Hindlimb muscle (tissue), 1 donor: ENCODE data around the gene MDM2. TPM values are rescaled to one million over a fixed set of nuclear protein-coding genes. Genes with fewer than 3 reads are reported as not detected.
A peak's percentile ranks its signal among the peaks of the same experiment; 100 is the strongest.

Source experiments
- DNase-seq: peaks from one replicate; pipeline ENCODE4 v3.0.0-alpha.2; 2013
- polyA plus RNA-seq: library from polyadenylated mRNA; unstranded; fragments of 120-200 nt; gene quantifications from one replicate; pipeline ENCODE4 v1.2.1, GENCODE V29; 2013; ENCODE audit not compliant: insufficient read length

The MDM2 gene
- polyA plus RNA-seq: 40.7 TPM

DNA sequence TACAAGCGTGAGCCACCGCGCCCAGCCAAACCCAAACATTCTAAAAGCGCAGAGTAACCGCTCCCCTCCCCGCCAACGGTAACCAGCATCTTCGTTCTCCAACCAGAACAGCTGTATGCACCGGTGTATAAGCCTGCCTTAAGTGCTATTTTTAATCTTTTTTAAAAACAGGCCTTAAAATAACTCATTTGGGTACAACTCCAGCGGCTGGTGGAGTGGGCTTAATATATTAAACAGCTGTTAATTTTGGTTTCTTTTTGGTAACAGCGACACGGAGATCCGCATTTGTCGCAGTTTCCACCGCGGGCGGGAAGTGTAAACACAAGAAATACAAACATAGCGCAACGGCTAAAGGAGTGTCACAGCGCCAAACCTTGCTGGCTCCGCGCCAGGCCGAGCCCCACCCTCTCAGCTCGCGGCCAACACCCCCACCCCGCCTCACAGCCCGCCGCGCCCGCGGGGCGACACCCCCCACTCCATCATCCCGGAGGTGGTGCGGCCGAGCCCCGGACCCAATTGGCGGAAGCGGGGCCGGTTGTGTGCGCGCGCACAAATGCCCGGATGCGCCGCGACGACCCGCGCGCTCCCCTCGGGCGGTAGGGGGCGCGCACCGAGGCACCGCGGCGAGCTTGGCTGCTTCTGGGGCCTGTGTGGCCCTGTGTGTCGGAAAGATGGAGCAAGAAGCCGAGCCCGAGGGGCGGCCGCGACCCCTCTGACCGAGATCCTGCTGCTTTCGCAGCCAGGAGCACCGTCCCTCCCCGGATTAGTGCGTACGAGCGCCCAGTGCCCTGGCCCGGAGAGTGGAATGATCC, at the start of gene MDM2:
TSS of gene MDM2 (plus strand) at position 602 of the 812 bp plus-strand sequence. CDS start 301 bp downstream, outside the sequence.
- peak; percentile 96 for DNase-seq

DNA sequence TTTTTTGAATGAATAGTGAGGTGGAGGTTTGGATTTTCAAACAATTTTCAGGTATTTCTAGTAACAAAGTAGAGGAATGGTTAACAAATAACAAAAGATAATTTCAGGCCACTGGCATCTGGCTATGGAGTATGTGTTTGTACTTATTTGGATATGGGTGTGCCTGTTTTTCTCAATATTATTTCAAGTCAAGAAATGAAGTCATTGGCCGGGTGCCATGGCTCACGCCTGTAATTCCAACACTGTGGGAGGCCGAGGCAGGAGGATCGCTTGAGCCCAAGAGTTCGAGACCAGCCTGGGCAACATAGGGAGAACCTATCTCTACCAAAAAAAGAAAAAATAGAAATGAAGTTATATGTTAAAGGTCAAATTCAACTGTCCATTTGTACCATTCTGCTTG, 48.1 kb upstream of the MDM2 start:
- DNase-seq: no peak

DNA sequence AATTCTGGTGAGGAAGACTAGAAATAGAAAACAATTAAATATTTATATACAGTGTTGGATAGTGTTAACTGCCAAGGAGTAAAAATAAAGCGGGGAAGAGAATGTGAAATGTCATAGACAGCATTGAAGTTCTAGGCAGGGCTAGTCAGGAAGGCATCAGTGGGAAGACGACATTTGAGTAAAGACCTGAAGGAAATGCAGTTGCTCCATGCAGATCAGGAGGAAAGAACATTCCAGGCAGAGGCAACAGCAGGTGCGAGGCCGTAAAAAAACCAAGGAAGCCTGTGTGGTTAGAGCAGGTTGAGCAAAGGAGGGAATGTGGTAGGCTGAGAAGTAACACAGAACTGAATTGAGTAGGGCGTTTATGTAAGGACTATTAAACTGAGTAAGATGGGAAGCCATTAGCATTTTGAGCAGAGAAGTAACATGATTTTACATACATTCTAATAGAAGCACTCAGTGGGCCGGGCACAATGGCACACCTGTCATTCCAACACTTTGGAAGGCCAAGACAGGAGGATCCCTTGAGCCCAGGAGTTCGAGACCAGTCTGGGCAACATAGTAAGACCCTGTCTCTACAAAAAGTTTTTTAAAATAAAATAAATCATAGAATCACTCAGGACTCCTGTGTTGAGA, 47.1 kb upstream of the MDM2 start:
- DNase-seq: no peak

DNA sequence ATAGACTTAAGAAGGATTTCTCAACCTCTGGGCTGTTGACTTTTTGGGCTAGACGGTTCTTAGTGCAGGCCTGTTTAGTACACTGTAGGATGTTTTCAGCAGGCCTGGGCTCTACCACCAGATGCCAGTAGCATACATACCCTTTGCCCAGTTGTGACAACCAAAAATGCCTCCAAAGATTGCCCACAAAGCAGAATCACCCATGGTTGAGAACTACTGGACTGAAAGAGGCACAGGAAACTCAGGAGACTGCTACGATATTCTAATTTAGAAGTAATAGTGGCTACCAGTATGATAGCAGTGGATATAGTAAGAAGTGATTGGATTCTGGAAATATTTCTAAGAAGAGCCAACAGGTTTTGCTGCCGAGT, 46.5 kb upstream of the MDM2 start:
- DNase-seq: no peak

DNA sequence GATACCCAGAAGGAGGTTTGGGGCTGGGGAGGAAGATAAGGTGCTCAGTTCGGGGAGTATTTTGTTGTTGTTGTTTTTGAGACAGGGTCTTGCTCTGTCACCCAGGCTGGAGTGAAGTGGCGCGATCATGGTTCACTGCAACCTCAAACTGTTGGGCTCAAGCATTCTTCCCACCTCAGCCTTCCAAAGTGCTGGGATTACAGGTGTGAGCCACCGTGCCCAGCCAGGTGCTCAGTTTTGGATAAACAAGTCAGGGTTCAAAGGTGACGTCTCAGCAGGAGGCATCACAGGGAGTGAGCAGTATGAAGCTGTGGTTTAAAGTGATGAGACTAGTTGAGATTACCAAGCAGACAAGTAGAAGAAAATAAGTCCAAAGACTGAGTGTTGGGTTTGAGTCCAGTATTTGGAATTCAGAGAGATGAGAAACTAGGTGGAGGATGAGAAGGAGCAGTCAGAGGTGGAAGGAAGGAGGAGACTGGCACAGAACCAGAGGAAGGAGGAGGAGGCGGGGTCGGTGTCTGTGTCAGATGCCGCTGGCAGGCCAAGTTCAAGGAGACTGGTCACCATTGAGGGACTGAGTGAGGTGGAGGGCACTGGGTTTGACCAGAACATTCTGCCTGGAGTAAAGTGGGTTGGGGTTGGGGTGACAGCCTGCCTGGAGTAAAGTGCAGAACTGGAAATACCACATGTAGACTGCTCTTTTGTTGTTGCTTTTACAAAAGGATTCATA, 45.9 kb upstream of the MDM2 start:
- DNase-seq: no peak

DNA sequence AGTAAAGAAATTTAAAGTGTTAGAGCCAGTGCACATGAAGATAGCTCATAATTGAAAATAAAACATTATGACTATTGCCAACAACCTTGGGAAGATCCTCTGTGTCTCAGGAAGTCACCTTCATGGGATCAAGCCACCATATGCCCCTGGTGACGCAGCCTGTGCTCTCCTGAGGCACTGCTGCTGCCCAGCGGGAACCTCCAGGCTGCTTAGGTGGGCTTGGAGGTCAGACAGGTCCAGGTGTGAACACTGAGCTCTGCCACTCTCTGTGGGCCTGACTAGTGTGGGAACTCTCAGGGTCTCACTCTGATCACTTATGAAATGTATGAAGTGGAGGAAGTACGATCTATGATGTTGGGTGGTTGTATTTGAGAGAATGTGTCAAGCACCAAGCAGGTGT, 45.3 kb upstream of the MDM2 start:
- DNase-seq: no peak

DNA sequence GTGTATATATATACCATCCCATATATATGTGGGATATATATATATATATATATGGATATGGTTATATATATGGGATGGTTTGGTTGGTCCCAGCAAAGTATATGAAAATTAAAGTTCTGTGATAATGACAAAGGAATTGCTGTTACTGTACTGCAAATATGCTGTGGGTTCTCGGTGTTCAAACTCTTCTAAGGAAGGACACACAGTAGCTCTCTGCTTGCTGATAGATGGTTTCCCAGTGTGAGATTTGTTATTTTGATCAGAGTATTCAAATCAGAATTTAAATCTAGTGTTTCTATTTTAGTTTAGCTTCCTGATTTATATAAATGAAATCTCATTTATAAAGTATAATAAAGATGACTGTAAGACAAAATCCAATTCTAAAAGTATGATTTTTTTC, 42.3 kb upstream of the MDM2 start:
- no peak for DNase-seq

DNA sequence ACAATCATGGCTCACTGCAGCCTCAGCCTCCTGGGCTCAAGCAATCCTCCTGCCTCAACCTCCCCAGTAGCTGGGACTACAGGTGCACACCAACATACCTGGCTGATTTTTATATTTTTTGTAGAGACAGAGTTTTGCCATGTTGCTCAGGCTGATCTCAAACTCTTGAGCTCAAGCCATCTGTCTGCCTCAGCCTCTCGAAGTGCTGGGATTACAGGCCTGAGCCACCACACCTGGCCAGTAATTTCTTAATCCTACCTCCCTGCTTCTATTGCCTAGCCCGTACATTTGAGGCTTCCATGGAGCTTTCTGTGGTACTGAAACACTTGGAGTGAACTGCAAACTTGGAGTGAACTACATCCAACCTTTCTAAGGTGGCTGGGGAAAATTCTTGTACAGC, 41.3 kb upstream of the MDM2 start:
- DNase-seq: no peak

DNA sequence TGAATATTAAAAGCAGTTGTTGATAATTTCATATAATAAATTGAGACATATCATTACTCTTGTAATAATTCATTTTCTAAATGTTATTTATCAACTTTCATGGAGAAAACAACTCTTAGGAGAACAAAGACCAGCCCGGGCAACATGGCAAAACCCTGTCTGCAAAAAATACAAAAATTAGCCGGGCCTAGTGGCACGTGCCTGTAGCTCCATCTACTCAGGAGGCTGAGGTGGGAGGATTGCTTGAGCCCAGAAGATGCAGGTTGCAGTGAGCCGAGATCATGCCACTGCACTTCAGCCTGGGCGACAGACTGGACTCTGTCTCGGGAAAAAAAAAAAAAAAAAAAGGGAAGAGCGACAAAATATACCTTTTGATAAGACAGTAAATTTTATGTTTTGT, 40.8 kb upstream of the MDM2 start:
- no peak for DNase-seq

DNA sequence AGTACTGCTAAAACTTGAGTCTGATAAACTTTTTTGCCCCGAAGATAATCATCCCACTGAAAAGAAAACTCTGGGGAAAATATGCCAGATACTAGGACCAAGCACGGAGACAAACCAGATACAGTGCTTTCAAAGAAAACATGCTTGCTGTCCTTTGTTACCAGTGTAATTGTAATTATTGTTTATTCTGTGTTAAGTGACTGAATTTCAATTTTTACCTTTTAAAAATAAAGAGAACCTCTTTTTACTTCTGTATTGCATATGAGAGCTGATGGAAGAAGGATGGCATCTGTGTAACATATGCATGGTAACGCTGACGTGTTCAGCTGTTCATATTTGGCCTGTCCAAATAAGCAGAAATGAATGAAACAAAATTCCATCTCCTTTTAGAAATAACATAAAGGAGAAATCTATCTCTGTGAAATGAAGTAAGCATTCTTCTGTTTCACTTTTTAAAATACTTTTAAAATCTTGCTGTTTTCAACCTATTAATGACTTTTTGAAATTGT, 39.5 kb upstream of the MDM2 start:
- no peak for DNase-seq

DNA sequence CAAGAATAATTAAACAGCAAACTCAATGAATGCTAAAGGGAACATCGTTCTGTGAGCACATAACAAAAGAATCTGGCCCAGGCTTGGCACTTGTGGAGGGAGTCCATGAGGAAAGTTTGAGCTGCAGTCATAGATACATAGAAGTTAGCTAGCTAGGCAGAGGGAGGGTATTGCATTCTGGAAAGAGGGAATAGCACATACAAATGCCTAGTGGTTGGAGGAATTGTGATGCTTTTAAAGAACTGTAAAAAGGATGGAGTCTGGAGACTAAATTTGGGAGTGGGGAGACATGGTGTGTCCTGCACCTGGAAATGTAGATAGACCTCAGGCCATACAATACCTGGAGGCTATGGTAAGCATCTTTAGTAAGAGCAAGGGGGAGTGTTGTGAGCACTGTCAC, 38.0 kb upstream of the MDM2 start:
- DNase-seq: no peak

DNA sequence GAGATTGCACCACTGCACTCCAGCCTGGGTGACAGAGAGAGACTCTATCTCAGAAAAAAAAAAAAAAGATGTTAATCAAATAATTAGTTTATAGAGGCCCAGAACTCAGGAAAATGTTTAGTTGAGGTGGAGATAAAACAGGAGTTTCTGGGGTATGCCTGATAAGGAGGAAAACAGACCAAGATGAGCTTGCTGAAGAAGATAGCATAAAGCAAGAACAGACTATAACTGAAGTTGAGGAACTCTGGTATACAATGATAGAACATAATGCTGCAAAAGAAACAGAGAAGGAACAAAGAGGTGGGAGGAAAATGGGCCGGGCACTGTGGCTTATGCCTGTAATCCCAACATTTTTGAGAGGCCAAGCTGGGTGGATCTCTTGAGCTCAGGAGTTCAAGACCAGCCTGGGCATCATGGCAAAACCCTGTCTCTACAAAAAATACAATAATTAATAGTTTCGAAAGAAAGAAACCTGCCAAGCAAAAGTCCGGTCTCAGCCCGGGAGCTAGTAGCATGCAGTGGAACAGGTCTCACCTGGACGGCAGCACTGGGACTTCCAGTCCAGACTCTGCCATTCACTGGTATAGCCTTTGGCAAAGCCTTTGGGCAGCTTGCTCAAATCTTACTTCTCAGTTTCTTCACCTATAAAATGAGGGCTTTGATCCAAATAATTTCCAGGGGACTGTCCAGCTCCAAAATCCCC, 36.6 kb upstream of the MDM2 start:
- no peak for DNase-seq

DNA sequence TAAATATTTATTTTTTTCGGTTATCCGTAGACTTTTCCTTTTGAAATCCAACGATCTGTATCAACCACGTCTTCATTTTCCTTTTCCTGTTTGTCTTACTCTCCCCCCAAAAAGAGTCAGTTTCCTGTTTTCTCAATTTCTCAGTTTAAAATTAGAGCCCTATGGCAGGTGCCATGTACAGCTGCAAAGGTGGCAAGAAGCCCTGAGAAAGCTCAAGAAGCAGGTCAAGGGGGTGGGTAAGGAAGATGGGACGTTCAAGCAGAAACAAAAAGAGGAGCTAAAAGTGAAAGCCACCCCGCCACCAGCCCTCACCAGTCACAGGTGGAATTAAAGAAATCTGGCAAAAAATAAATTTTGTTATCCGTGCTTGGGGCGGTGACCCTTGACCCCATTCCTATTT, 35.3 kb upstream of the MDM2 start:
- DNase-seq: no peak

DNA sequence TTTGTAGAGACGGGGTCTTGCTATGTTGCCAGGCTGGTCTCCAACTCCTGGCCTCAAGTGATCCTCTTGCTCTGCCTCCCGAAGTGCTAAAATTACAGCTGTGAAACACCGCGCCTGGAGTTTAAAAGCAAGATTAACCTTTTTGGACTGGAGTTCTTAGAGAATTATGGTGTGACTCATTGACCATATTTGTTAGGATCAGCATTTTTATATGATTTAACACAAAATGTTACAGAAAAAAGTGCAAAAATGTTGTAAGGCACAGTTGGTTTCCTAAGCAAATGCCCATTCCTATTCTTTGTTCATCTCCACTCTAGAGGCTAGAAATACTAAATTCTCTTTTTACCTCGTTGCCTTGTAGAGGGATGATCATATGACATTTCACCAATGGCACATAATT, 34.4 kb upstream of the MDM2 start:
- DNase-seq: no peak

DNA sequence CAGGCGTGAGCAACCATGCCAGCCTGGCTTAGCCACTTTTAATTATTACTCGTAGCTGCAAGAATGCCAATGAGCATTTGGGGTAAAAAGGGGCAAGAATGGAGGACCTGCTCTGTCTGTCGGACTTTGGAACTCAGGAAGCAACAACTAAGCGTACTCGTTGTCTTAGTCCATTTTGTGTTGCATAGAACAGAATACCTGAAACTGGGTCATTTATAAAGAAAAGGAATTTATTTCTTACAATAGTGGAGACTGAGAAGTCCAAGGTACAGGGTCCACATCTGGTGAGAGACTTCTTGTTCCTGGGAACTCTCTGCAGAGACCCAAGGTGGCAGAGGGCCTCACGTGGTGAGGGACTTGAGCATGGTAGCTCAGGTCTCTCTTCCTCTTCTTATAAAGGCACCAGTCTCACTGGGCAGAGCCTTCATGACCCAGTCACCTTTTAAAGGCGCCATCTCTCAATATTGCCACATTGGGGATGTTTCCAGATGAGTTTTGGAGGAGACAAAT, 32.8 kb upstream of the MDM2 start:
- no peak for DNase-seq

DNA sequence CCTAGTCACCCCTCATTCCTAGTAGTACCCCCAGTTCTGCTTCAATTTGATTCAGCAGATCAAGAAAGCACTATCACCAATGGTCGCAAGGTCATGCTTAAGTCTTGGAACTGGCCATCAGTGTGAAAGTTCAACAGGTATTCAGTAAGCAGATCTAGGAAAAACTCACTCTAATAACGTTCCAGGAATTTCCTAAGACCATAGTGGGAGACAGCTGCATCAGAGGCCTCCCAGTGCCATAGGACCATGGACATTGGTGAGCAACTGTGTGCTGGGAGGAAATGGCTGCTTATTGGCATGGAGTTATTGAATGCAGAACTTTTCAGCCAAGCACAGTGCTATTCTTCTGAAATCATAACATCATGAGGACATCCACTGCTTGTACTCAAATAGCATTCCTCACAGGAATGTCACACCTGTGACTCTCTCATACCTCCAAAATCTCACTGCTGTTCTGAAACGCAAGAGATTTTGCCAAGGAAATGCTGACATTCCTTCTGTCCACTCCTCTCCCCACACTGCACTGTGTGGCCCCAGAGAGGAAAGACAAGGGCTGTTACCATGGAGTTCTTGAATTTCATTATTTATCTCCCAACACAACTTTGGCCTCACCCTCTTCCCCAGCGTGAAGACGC, 30.9 kb upstream of the MDM2 start:
- no peak for DNase-seq

DNA sequence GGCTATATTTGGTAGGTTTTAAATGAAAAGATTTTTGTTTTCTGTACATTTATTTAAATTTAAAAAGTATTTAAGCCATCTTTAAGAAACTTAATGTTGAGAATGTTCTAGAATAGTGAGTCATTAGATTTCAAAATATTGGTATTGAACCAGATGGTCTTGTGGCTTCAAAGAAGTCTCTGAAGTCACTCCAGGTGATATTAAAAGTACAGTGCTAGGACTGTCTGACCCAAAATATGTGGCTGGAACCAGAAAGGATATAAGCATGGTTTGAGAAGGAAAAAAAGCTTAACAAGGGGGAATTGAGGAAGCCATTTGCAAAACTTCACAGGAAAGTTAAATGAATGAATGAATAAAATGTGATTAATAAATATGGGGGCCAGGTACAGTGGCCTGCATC, 28.7 kb upstream of the MDM2 start:
- no peak for DNase-seq

DNA sequence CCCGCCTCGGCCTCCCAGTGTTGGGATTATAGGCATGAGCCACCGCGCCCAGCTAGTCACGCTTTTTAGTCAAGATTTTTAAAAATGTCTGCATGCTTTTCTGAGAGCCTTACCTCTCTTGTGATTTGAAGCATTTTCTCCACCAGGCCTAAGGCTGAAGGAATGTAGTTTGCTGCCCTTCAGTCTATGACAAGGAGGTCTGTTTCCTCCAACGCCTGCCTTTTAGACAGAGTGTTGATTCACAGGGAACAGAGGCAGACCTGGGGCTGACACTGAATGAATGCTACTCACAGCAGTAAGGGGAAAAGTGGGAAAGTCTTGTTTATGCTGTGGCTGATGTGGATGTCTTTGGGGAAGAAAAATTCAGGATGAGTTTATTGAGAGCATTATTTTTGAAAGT, 27.2 kb upstream of the MDM2 start:
- no peak for DNase-seq

DNA sequence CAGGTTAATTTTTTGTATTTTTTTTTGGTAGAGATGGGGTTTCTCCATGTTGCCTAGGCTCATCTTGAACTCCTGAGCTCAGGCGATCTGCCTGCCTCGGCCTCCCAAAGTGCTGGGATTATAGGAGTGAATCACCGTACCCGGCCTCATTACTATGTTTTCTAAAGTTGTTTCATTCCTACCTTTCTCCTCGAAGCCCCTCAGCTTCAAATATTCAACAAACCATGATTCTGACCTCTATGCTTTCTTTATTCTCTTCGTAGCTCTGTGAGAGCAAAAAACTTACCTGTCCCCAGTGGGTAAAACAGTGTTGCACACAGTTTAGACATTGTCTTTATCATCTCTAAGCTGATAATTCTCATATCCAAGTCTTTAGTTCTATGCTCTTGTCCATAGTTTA, 26.2 kb upstream of the MDM2 start:
- DNase-seq: no peak

DNA sequence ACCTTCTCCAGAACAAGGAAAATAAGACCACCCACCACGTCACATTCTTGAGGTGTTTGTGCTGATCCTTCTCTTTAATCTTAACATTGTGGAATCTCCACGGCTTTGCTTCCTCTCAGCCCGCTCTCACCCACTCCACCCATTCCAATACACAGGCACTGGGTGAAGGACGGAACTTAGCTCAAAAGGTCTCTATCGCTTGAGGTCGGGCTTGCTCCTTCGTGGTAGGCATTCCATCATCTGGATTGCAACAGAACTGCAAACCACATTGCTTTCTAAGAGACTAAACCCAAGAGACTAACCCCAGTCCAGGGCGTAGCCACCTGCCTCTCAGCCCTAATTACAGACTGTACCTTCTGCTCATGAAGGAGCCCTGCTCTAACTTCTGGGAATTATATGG, 24.0 kb upstream of the MDM2 start:
- DNase-seq: no peak

DNA sequence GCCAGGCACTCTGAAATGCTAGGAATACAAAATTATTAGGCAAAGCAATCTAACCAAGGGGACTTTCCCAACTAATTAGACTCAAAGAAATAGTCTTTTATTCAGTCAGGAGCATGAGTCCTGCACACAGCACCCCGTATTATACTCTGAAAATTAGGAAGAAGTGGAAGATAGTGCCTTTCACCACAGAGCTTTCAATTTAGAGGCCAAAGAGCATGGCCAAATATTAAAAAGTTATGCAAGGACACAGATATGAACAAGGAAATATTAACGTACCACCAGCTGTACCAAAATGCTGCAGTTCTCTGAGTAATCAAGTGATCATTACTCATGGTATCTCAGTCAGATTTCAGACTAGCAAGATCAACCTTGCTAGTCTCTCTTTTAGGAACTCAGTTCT, 22.6 kb upstream of the MDM2 start:
- DNase-seq: no peak

DNA sequence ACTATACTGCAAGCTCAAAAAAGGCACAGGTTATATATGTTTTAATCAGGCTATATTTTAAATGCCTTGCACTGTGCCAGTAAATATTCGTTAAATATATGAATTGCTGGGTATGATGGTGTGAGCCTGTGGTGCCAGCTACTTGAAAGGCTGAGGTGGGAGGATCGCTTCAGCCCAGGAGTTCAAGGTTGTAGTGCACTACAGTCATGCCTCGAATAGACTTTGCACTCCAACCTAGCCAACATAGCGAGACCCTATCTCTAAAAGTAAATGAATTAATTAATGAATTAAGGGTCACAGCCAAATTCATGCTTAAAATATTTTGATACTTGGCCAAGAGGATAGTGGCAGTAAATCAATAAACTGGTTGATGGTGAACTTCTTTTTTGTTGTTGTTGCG, 22.2 kb upstream of the MDM2 start:
- no peak for DNase-seq
